HL-60 (cell line): ENCODE measurements around the gene ZFAND3.
"Not testable (repeated sequence)": the region's sequence is repeated elsewhere in the genome, so short reads cannot be mapped to it uniquely, and the experiment has no call there.

Source experiments
- CTCF ChIP-seq: IDR thresholded peaks from one replicate; pipeline ENCODE4 v1.5.1; 2011; ENCODE audit warnings: low read length, control low read depth, inconsistent platforms; ENCODE audit not compliant: insufficient read depth
- REST ChIP-seq: IDR thresholded peaks from 2 replicates; pipeline ENCODE4 v1.6.1; 2012; ENCODE audit warnings: low read depth; ENCODE audit not compliant: insufficient replicate concordance

- TF ChIP-seq CTCF, REST: not testable (repeated sequence)
These were observed 304.8 kb downstream of the ZFAND3 start for GRCh38 chr6:38124224-38124926.
